Sigmoid colon (tissue), 7 donors: Measurements from ENCODE around the gene CYP27B1. TPM values are rescaled to one million over a fixed set of nuclear protein-coding genes. Genes with fewer than 3 reads are reported as not detected.

Experiments
- DNase-seq: peaks from one replicate; pipeline ENCODE4 v3.0.0-alpha.2; 2019
- H3K27ac ChIP-seq, 4 donors: fragments of 200-600 bp; sonication (generic); one replicate each; pipeline ENCODE4 v1.5.1; 2016 to 2019; ENCODE audit warnings: mild to moderate bottlenecking in 1 of 4
- H3K27me3 ChIP-seq, 3 donors: fragments of 200-600 bp; sonication (generic); one replicate each; pipeline ENCODE4 v1.5.1; 2019; ENCODE audit warnings: mild to moderate bottlenecking in 1 of 3
- H3K36me3 ChIP-seq, 4 donors: fragments of 200-600 bp; sonication (generic); one replicate each; pipeline ENCODE4 v1.5.1; 2016 to 2019
- H3K4me1 ChIP-seq, 4 donors: fragments of 200-600 bp; sonication (generic); one replicate each; pipeline ENCODE4 v1.5.1; 2017 to 2019
- H3K4me3 ChIP-seq, 4 donors: fragments of 200-600 bp; sonication (generic); one replicate each; pipeline ENCODE4 v1.5.1; 2017 to 2019; ENCODE audit warnings: mild to moderate bottlenecking in 2 of 4, moderate library complexity in 1 of 4
- H3K9me3 ChIP-seq, 4 donors: fragments of 200-600 bp in 3 of 4; sonication (generic) in 3 of 4; one replicate each; pipeline versions ENCODE4 v1.5.1 to v1.6.1; 2013 to 2019
- EP300 ChIP-seq, 4 donors: sonication (generic); formaldehyde crosslinking; IDR thresholded peaks; one replicate each; pipeline ENCODE4 v1.6.1; 2017; ENCODE audit warnings: antibody characterized with exemption in 4 of 4
- POLR2A ChIP-seq, 2 donors: fragments of 450-650 bp; IDR thresholded peaks; one replicate each; pipeline ENCODE4 v1.6.1; 2016; ENCODE audit warnings: antibody characterized with exemption in 2 of 2, mild to moderate bottlenecking in 2 of 2, moderate library complexity in 2 of 2
- POLR2AphosphoS5 ChIP-seq, 4 donors: sonication (generic); formaldehyde crosslinking; IDR thresholded peaks; one replicate each; pipeline ENCODE4 v1.6.1; 2017; ENCODE audit warnings: antibody characterized with exemption in 4 of 4
- WGBS, 2 donors: extraction: QIAGEN DNeasy Blood & Tissue Kit; methylation state at CpG; one replicate each; pipeline ENCODE4 v1.1.7; 2013; 5-methylcytosine and 5-hydroxymethylcytosine counted together
- intact Hi-C: fragments of 100-400 bp; cut with DNase I; formaldehyde crosslinking; loops from one replicate; pipeline ENCODE4 v1.15.1; 2023
- polyA plus RNA-seq, 3 donors: library from polyadenylated mRNA; stranded (reverse); fragments of 200-250 nt; gene quantifications; one replicate each; pipeline ENCODE4 v1.2.3, GENCODE V29; 2013
- total RNA-seq, 4 donors: library from RNA; depleted of rRNA; stranded (reverse); fragments of >200 nt; gene quantifications; one replicate each; pipeline ENCODE4 v1.1.0, GENCODE V29; 2016
- TF ChIP-seq, protein P1 (sequence below), 4 experiments: fragments of 450-650 bp in 3 of 4; fragments of 200-600 bp in 1 of 4; IDR thresholded peaks; one replicate each; pipeline ENCODE4 v1.5.1; 2016 to 2019; ENCODE audit warnings: antibody characterized with exemption in 4 of 4, mild to moderate bottlenecking in 3 of 4, moderate library complexity in 2 of 4
- donor health status: healthy with polysubstance abuse.
- donor health status: Bipolar disorder and iron deficiency.
- donor health status: healthy.

CYP27B1 gene
- total and polyA plus RNA-seq, 7 donors, result 0.28 to 2.0 (median 1.2) TPM; not detected in 4

DNA sequence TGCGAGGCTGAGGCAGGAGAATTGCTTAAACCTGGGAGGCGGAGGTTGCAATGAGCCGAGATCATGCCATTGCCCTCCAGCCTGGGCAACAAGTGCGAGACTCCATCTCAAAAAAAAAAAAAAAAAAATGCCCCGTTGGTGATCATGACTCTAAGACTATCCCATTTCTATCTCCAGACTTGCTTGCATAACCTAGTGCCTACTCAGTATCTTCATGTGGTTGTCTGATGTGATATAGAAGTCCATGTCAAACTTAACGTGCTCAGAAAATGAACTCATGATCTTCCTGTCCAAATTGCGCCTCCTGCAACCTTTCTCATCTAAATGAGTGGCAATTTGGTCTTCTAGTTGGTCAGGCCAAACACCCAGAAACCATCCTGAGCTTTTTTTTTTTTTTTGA is 11.0 kb upstream of the CYP27B1 start:
- WGBS, 2 donors, result 94% methylated on average over 7 of the region's 7 CpGs
- intact Hi-C loops, result no loop called here
- H3K4me1 ChIP-seq, result peaks cover 0 to 14% (median 11%) of the 10 kb centered on the region in 4 donors
- H3K36me3 ChIP-seq, result peaks cover 0 to 12% (median 0%) of the 10 kb centered on the region in 4 donors
- no peaks in the 10 kb centered on the region for H3K27me3 ChIP-seq
- H3K27ac ChIP-seq, result no peak overlapping the region
- no peaks in the 10 kb centered on the region for H3K9me3 ChIP-seq
- TF ChIP-seq, protein P1, sequence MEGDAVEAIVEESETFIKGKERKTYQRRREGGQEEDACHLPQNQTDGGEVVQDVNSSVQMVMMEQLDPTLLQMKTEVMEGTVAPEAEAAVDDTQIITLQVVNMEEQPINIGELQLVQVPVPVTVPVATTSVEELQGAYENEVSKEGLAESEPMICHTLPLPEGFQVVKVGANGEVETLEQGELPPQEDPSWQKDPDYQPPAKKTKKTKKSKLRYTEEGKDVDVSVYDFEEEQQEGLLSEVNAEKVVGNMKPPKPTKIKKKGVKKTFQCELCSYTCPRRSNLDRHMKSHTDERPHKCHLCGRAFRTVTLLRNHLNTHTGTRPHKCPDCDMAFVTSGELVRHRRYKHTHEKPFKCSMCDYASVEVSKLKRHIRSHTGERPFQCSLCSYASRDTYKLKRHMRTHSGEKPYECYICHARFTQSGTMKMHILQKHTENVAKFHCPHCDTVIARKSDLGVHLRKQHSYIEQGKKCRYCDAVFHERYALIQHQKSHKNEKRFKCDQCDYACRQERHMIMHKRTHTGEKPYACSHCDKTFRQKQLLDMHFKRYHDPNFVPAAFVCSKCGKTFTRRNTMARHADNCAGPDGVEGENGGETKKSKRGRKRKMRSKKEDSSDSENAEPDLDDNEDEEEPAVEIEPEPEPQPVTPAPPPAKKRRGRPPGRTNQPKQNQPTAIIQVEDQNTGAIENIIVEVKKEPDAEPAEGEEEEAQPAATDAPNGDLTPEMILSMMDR (IDR thresholded peaks at IDR 0.05), result no peak
- no peak for TF ChIP-seq EP300 (IDR thresholded peaks at IDR 0.05)
- TF ChIP-seq POLR2AphosphoS5 (IDR thresholded peaks at IDR 0.05), result no peak
- no peak for TF ChIP-seq POLR2A (IDR thresholded peaks at IDR 0.05)
- no peak for DNase-seq
- H3K4me3 ChIP-seq, result no peak overlapping the region

DNA sequence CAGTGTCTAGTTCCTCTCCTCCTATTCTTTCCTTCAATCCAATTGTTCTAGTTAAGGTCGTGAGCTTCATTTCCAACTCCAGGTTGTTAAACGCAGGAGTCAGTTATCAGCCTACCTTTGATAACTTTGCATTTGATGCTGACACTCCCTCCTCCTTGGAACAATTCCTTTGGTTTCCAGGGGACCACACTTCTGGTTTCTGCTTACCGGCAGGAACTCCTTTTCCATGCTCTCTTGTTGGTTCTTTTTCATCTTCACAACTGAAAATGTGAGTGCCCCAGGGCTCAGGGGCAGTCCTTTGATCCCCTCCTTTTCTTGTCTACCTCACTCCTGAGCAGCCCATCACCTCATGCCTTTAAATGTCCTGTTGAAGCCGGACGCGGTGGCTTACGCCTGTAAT is 10.5 kb upstream of the CYP27B1 start:
- H3K27me3 ChIP-seq, result no peaks in the 10 kb centered on the region
- WGBS, 2 donors, result 93 to 94% methylated on average over 7 of the region's 7 CpGs
- TF ChIP-seq POLR2A (IDR thresholded peaks at IDR 0.05), result no peak
- TF ChIP-seq, protein P1 (IDR thresholded peaks at IDR 0.05), result no peak
- no peak for TF ChIP-seq EP300 (IDR thresholded peaks at IDR 0.05)
- TF ChIP-seq POLR2AphosphoS5 (IDR thresholded peaks at IDR 0.05), result no peak
- peaks cover 0 to 12% (median 0%) of the 10 kb centered on the region in 4 donors for H3K36me3 ChIP-seq
- no peak overlapping the region for H3K4me3 ChIP-seq
- no peak overlapping the region for H3K27ac ChIP-seq
- H3K4me1 ChIP-seq, result peaks cover 0 to 14% (median 10%) of the 10 kb centered on the region in 4 donors
- H3K9me3 ChIP-seq, result no peaks in the 10 kb centered on the region
- intact Hi-C loops, result no loop called here
- no peak for DNase-seq

DNA sequence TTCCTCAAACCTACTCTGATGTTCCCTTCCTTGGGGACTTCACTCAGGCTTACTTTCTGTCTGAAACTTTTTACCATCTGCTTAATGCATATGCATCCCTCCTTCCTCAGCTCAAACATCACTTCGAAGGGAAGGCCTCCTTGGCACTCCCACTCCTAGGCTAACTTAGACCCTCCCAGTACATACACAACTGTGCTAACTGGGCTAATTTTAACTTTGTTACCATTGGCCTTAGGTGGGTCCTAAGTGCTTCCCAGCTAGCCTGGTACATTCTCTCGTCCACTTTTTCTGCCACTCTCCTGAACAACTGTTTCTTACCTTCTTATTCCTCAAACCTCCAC is 9.3 kb upstream of the CYP27B1 start:
- Histone ChIP-seq H3K36me3 (peaks cover 0 to 12% (median 0%) of the 10 kb centered on the region in 4 donors), H3K9me3 (no peaks in the 10 kb centered on the region), H3K27ac (no peak overlapping the region), H3K27me3 (no peaks in the 10 kb centered on the region), H3K4me3 (no peak overlapping the region), H3K4me1 (peaks cover 0 to 15% (median 13%) of the 10 kb centered on the region in 4 donors)
- intact Hi-C loops, result no loop called here
- 89 to 94% methylated on average over 2 of the region's 2 CpGs for WGBS, 2 donors
- DNase-seq, result no peak
- TF ChIP-seq POLR2AphosphoS5 (IDR thresholded peaks at IDR 0.05) (no peak), EP300 (IDR thresholded peaks at IDR 0.05) (no peak), POLR2A (IDR thresholded peaks at IDR 0.05) (no peak)
- TF ChIP-seq, protein P1 (IDR thresholded peaks at IDR 0.05), result no peak

DNA sequence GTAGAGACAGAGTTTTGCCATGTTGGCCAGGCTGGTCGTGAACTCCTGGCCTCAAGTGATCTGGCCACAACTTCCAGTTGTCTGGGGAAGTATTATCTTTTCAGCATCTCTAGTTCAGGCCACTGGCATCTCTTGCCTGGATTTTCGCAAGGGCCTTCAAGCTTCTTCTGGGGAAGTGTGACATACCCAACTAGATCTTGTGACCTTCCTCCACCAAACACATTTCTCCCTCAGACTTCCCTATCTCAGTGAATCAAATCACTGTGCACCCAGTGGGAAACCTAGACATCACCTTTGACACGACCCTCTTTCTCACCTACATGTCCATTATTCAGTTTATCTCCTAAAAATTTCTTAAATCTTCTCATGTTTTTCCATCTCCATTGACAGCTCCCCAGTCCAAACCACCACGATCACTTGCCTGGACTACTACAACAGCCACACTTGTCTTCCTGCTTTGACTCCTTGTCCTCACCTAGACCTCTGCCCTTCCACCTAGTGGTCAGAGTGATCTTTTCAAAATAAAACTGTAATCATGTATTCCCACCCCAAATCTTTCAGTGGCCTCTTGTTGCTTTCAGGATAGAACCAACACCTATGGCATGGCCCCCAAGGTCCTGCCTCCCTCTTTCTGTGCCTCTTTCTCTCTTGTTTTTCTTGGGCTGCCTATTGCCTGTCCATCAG is 8.8 kb upstream of the CYP27B1 start:
- TF ChIP-seq, protein P1 (IDR thresholded peaks at IDR 0.05), result no peak
- TF ChIP-seq POLR2AphosphoS5 (IDR thresholded peaks at IDR 0.05) (no peak), POLR2A (IDR thresholded peaks at IDR 0.05) (no peak), EP300 (IDR thresholded peaks at IDR 0.05) (no peak)
- Histone ChIP-seq H3K27ac (no peak overlapping the region), H3K27me3 (no peaks in the 10 kb centered on the region), H3K9me3 (no peaks in the 10 kb centered on the region), H3K36me3 (peaks cover 0 to 12% (median 0%) of the 10 kb centered on the region in 4 donors), H3K4me3 (no peak overlapping the region), H3K4me1 (peaks cover 0 to 20% (median 17%) of the 10 kb centered on the region in 4 donors)
- intact Hi-C loops, result no loop called here
- WGBS, 2 donors, result 83 to 87% methylated on average over 4 of the region's 4 CpGs
- no peak for DNase-seq
